ENCODE data around the gene MRPS7.
"Not testable (repeated sequence)": the region's sequence is repeated elsewhere in the genome, so short reads cannot be mapped to it uniquely, and the experiment has no call there.

MRPS7 gene

GRCh38 chr17:75244133-75244866 lies 17.4 kb upstream of the MRPS7 start:
- DNase-seq, result no peak

DNA sequence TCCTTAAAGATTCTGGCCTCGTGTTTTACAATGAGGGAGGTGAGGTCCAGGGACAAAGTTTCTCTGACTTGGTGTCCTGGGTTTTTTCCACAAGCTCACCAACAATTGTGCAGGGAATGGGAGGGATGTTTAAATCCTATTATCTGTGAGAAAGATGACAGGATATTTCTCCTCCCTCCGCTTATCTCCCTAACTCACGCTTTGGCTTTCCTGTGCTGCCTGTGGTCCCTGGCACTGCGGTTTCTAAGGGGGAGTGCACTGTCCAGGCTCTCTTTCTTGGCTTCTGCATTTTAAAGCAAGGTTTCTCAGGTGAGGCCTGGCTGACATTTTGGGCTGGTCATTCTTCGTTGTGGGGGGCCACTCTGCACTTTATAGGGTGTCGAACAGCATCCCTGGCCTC lies 16.7 kb upstream of the MRPS7 start:
- no peak for DNase-seq

DNA sequence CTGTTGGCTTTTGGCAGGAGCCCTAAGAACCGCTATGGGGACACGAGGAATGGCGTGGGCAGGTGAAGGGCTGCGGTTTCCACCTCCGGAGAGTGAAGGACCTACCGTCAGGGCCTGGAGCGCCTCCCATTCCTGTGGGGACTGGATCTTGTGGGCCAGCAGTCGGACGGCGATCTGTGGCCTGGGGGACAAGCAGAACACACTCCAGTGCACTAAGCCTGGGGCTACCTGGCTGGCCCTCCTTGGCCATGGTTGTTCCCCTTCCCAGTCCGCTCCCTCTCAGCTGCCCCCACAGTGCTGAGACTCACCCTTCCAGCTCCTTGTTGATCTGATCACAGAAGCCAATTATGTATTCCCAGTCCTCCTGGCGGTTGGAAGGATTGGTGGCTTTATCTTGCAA lies 15.3 kb upstream of the MRPS7 start:
- peak; percentile 56 for DNase-seq

- DNase-seq, result no peak
Observed at GRCh38 chr17:75249564-75249963, 12.1 kb upstream of the MRPS7 start.

DNA sequence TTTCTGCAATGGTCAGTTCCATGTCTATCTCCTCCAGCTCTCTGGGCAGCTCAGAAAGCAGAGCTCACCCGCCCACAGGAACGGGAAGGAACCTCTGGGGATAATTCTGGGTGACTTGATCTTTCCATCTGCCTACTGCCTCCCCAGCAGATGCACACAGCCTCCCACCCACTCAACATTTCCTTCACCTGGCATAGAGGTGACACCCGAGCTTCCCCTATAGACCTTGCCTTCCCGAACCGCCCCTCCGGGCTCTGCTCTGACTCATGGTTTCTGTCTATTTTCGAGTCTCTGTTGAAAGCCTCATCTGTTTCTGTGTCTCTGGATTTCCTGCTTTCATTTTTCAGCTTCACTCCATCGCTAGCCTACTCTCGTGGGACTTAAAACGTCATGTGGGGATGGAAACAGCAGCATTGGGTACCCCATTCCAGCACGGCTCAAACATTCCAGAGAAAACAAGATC lies 11.6 kb upstream of the MRPS7 start:
- DNase-seq, result peak; percentile 79

- DNase-seq, result no peak
Observed at GRCh38 chr17:75252039-75252816, 9.5 kb upstream of the MRPS7 start.

DNA sequence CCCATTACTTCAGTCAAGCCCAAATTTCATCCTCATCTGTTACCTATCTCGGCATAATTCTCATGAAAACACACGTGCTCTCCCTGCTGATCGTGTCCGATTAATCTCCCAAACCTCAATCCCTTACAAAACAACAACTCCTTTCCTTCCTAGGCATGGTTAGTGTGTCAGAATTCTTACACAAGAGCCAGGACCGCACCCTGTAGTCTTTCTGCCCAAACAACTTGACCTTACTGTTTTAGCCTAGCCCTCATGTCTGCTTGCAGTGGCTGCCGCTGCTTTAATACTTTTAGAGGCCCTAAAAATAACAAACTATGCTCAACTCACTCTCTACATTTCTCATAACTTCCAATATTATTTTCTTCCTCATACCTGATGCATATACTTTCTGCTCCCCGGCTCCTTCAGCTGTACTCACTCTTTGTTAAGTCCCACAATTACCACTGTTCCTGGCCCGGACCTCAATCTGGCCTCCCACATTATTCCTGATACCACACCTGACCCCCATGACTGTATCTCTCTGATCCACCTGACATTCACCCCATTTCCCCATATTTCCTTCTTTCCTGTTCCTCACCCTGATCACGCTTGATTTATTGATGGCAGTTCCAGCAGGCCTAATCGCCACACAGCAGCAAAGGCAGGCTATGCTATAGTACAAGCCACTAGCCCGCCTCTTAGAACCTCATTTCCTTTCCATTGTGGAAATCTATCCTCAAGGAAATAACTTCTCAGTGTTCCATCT lies 5.6 kb upstream of the MRPS7 start:
- not testable (repeated sequence) for DNase-seq

- not testable (repeated sequence) for DNase-seq
Observed at GRCh38 chr17:75257228-75257627, 4.5 kb upstream of the MRPS7 start.

GRCh38 chr17:75260641-75261335 lies 891 bp upstream of the MRPS7 start:
- DNase-seq, result no peak

GRCh38 chr17:75262112-75262606 lies 480 bp downstream of the MRPS7 start:
- no peak for DNase-seq

GRCh38 chr17:75263055-75263454 lies 1.4 kb downstream of the MRPS7 start:
- DNase-seq, result no peak

DNA sequence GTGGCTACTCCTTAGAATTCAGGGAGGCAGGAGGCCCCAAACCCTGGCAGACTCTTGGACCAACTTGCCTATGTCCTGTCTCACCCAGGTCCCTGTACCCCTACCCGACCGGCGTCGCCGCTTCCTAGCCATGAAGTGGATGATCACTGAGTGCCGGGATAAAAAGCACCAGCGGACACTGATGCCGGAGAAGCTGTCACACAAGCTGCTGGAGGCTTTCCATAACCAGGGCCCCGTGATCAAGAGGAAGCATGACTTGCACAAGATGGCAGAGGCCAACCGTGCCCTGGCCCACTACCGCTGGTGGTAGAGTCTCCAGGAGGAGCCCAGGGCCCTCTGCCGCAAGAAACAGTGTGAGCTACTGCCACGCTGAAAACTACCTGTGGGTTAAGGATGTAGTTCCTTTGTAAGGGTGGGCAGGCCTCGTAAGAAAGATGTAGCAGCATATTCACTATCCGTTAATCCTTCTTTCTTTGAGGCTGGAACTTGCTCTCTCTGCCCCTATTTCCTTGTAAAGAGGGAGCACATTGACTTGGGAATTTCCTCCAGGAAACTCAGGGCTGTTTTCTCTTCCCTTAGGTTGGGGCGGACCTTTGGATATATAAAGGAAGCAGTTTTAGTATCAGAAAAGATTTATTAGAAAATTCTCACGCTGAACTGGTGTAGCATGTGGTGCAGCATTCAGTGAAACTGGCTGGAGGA lies 4.1 kb downstream of the MRPS7 start:
- no peak for DNase-seq

- no peak for DNase-seq
Observed at GRCh38 chr17:75266316-75267152, 4.9 kb downstream of the MRPS7 start.

- DNase-seq, result peak; percentile 58
Observed at GRCh38 chr17:75267153-75267410, 5.4 kb downstream of the MRPS7 start.

GRCh38 chr17:75267411-75268232 lies 5.9 kb downstream of the MRPS7 start:
- peak; percentile 91 for DNase-seq

DNA sequence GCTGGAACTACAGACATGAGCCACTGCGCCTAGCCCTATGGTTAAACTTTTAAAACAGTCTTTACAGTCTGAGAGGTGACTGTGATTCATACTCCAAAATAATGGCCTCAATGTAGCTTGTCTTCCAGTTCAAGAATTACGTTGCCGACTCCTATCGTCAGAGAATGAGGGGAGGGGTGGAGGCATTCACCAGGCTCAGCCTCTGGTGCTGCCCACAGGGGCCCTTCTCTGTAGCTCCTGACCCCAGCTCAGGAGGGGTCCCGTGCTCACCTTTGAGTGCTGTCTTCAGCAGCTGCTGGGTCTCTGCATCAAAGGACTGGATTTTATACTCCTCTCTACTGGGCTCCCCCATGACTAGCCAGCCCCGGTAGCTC lies 8.2 kb downstream of the MRPS7 start:
- DNase-seq, result no peak

DNA sequence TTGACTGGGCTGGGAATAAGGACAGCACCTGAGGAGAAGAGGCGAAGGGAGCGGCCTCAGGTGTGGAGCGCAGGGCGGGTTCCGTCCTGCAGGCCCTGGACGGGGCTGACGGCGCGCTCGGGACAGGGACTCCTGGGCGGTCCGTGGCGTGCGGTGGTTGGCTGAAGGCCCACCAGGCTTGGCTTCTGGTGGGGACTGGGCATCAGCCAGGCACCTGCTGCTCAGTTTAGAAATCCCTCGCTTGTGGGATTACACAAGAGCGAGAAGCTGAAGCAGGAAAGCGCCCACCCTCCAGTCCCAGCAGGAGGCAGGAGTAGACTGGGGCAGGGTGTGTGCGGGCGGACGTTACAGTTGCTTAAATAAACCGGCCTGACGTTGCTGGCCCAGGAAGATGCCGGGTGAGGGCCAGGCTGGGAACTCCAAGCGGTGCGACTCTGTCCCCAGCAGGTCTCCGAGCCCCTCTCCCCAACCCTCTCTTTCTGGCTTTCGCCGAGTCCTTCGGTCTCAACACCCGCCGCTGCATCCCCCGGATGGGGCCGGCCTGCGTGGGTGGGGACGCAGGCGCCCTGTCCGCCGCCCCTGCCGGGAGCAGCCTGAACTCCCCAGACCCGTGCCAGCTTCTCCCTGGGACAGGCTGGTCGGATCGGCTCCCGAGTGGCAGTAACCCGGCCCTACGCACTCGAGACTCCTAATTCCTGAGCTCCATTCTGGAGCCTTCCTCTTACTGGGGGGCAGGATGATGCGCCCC lies 8.7 kb downstream of the MRPS7 start:
- peak; percentile 93 for DNase-seq

DNA sequence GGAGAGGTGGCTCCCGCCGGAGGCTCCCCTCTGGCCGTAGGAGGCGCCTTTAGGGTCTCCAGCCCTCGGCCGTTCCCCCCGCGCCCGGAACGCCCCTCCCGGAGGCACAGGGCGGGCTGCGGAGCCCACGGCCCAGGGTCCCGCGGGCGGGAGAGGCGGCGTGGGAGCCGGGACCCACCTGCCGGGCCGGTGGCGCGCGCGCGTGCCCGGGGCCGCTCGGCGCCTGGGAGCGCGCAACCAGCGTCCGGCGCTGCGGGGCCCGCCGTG lies 9.2 kb downstream of the MRPS7 start, which contains the start of gene MIF4GD:
Gene MIF4GD (minus strand): TSS at position 266 of the 267 bp plus-strand sequence. CDS start 1,036 bp downstream, outside the sequence.
- DNase-seq, result no peak

DNA sequence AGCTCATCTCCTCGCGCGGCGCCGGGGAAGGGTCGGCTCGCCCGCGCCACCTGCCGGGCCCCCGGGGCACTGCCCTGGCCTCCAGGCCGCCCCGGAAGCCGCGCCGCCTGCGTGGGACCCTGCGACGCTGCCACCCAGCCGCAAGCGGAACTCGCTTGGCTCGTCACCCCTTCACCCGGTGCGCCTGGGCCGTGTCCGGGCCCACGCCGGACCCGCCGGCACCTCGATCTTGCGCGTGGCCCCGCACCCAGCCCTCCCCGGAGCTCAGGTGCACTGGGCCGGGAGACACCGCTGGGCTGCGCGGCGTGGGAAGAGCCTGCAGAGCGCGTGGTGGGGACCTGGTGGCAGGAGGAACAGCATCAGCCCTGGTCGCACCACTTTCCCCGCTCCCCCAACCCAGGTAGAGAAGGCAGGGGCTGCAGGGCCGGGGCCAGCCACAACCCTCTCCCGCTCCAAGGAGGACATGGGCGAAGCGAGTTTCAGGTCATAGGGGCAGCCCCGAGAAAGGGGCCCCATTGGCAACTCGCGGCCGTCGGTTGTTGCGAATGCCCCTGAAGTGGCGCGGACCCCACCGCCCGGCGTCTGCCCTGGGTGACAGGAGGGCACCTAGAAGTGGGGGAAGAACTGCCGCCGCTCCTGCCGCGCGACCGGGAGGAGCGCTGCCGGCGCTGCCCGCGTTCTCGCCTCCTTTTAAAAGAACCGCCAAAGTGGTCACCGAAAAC lies 9.7 kb downstream of the MRPS7 start:
- DNase-seq, result peak; percentile 85

All from islet precursor cell (in vitro differentiated cells).